IMR-90 (cell line): ENCODE measurements around the gene XRCC4. TPM values are rescaled to one million over a fixed set of nuclear protein-coding genes. Genes with fewer than 3 reads are reported as not detected.

ENCODE experiments used
- ATAC-seq: fragments of 200-7000 bp; cut with Tn5 transposase; 2 replicates; pipeline ENCODE4 v1.9.1; 2020; ENCODE audit warnings: low read depth, mild to moderate bottlenecking, moderate library complexity
- BruUV-seq: library from RNA; stranded (reverse); fragments of 400-500 nt; replicated peaks from 2 replicates; lab custom pipeline; 2021; lab: Mats Ljungman, UMichigan
- CTCF ChIA-PET: fragments of 300-600 bp; formaldehyde crosslinking; extraction: SDS; loops from one replicate; lab custom pipeline; 2021; ENCODE audit warnings: antibody characterized with exemption; lab: Yijun Ruan, JAX
- POLR2A ChIA-PET: fragments of 300-600 bp; sonication (Branson Sonifier 250); formaldehyde crosslinking; loops from one replicate; lab custom pipeline; 2022; ENCODE audit warnings: antibody characterized with exemption; ENCODE audit not compliant: unreplicated experiment; lab: Charles Lee
- DNase-seq: peaks from one replicate; pipeline ENCODE4 v3.0.0; 2013
- H2AFZ ChIP-seq: replicated peaks from 2 replicates; pipeline ENCODE3; 2013; ENCODE audit warnings: low read length, mild to moderate bottlenecking; ENCODE audit not compliant: poor library complexity
- H2AK5ac ChIP-seq: 2 replicates; pipeline ENCODE4 v1.6.1; 2013; ENCODE audit warnings: low read depth, low read length, inconsistent platforms
- H2AK9ac ChIP-seq: replicated peaks from 2 replicates; pipeline ENCODE3; 2013; ENCODE audit warnings: mild to moderate bottlenecking, low read depth, low read length, moderate library complexity; ENCODE audit not compliant: poor library complexity
- H2BK120ac ChIP-seq: 2 replicates; pipeline ENCODE4 v1.6.1; 2013; ENCODE audit warnings: low read depth, low read length, inconsistent platforms
- H2BK15ac ChIP-seq: 3 replicates; pipeline ENCODE4 v1.6.1; 2013; ENCODE audit warnings: low read depth, low read length, inconsistent platforms
- H2BK20ac ChIP-seq: 2 replicates; pipeline ENCODE4 v1.6.1; 2013; ENCODE audit warnings: low read depth, mild to moderate bottlenecking, inconsistent platforms, low read length, moderate library complexity
- H2BK5ac ChIP-seq: 2 replicates; pipeline ENCODE4 v1.6.1; 2013; ENCODE audit warnings: mild to moderate bottlenecking, low read depth, low read length, inconsistent platforms; ENCODE audit not compliant: poor library complexity, severe bottlenecking
- H3K14ac ChIP-seq: replicated peaks from 2 replicates; pipeline ENCODE4 v1.6.1; 2013; ENCODE audit warnings: low read depth, low read length, inconsistent platforms
- H3K18ac ChIP-seq: 2 replicates; pipeline ENCODE4 v1.6.1; 2013; ENCODE audit warnings: low read depth, low read length, control low read depth
- H3K23ac ChIP-seq: 2 replicates; pipeline ENCODE4 v1.6.1; 2013; ENCODE audit warnings: low read depth, low read length, inconsistent platforms
- H3K27ac ChIP-seq: 2 replicates; pipeline ENCODE4 v1.5.1; 2013; ENCODE audit warnings: mild to moderate bottlenecking, control low read depth, low read length; ENCODE audit not compliant: insufficient read depth
- H3K27me3 ChIP-seq: 2 replicates; pipeline ENCODE4 v1.6.1; 2013; ENCODE audit warnings: low read length; ENCODE audit not compliant: control insufficient read depth, insufficient read depth
- H3K36me3 ChIP-seq: 2 replicates; pipeline ENCODE4 v1.6.1; 2013; ENCODE audit warnings: low read length, mixed read lengths; ENCODE audit not compliant: control insufficient read depth, insufficient read depth
- H3K4ac ChIP-seq: 2 replicates; pipeline ENCODE4 v1.6.1; 2013; ENCODE audit warnings: low read depth, low read length, inconsistent platforms
- H3K4me1 ChIP-seq: 2 replicates; pipeline ENCODE4 v1.6.1; 2013; ENCODE audit warnings: low read length, mixed read lengths; ENCODE audit not compliant: control insufficient read depth, insufficient read depth
- H3K4me2 ChIP-seq: 2 replicates; pipeline ENCODE4 v1.6.1; 2013; ENCODE audit warnings: low read depth, mild to moderate bottlenecking, control low read depth, low read length, moderate library complexity
- H3K4me3 ChIP-seq: 2 replicates; pipeline ENCODE4 v1.5.1; 2013; ENCODE audit warnings: low read depth, mild to moderate bottlenecking, control low read depth, low read length, moderate library complexity; ENCODE audit not compliant: insufficient read depth
- H3K56ac ChIP-seq: 2 replicates; pipeline ENCODE4 v1.6.1; 2013; ENCODE audit warnings: low read length, inconsistent platforms; ENCODE audit not compliant: insufficient read depth; ENCODE audit errors: extremely low read depth
- H3K79me1 ChIP-seq, 2 experiments: 2 replicates each; pipeline ENCODE4 v1.6.1; 2013; ENCODE audit warnings: low read length in 2 of 2, inconsistent platforms in 1 of 2, low read depth in 1 of 2
- H3K9ac ChIP-seq: 2 replicates; pipeline ENCODE4 v1.6.1; 2013; ENCODE audit warnings: low read depth, low read length, control low read depth
- H3K9me1 ChIP-seq: 2 replicates; pipeline ENCODE4 v1.6.1; 2013; ENCODE audit warnings: low read length, inconsistent platforms; ENCODE audit not compliant: insufficient read depth
- H3K9me3 ChIP-seq: 2 replicates; pipeline ENCODE4 v1.6.1; 2013; ENCODE audit warnings: low read length; ENCODE audit not compliant: control insufficient read depth, insufficient read depth
- H4K20me1 ChIP-seq: 2 replicates; pipeline ENCODE4 v1.6.1; 2013; ENCODE audit warnings: low read length, inconsistent platforms; ENCODE audit not compliant: insufficient read depth
- H4K5ac ChIP-seq: 2 replicates; pipeline ENCODE4 v1.6.1; 2013; ENCODE audit warnings: mild to moderate bottlenecking, low read depth, low read length, control low read depth
- H4K8ac ChIP-seq, 2 experiments: 2 replicates each; pipeline ENCODE4 v1.6.1; 2013; ENCODE audit warnings: low read depth in 2 of 2, low read length in 2 of 2, control low read depth in 1 of 2, inconsistent platforms in 1 of 2
- H4K91ac ChIP-seq: 2 replicates; pipeline ENCODE4 v1.6.1; 2013; ENCODE audit warnings: low read depth, low read length, inconsistent platforms; ENCODE audit not compliant: insufficient read depth
- BHLHE40 ChIP-seq: fragments of 150-350 bp; IDR thresholded peaks from 2 replicates; pipeline ENCODE4 v1.6.1; 2016; ENCODE audit warnings: mild to moderate bottlenecking, low read depth, low read length
- CEBPB ChIP-seq: IDR thresholded peaks from 2 replicates; pipeline ENCODE4 v1.6.1; 2012; ENCODE audit warnings: low read depth, low read length, improper control_type of control experiment
- CHD1 ChIP-seq: IDR thresholded peaks from 2 replicates; pipeline ENCODE4 v1.6.1; 2012; ENCODE audit warnings: low read depth, low read length, improper control_type of control experiment
- CTCF ChIP-seq: conservative IDR thresholded peaks from 2 replicates; pipeline ENCODE4 v1.5.1; 2012; ENCODE audit warnings: mild to moderate bottlenecking, low read depth, low read length, improper control_type of control experiment
- ELK1 ChIP-seq: fragments of 150-350 bp; IDR thresholded peaks from 2 replicates; pipeline ENCODE4 v1.6.1; 2016; ENCODE audit warnings: low read depth, mild to moderate bottlenecking, low read length, moderate library complexity, borderline replicate concordance
- MAFK ChIP-seq: IDR thresholded peaks from 2 replicates; pipeline ENCODE4 v1.6.1; 2012; ENCODE audit warnings: low read depth, low read length, improper control_type of control experiment
- MAZ ChIP-seq: IDR thresholded peaks from 2 replicates; pipeline ENCODE4 v1.6.1; 2012; ENCODE audit warnings: low read depth, mild to moderate bottlenecking, low read length, improper control_type of control experiment, moderate library complexity, borderline replicate concordance
- MXI1 ChIP-seq: IDR thresholded peaks from 2 replicates; pipeline ENCODE4 v1.6.1; 2012; ENCODE audit warnings: low read depth, mild to moderate bottlenecking, low read length, moderate library complexity, borderline replicate concordance
- NFE2L2 ChIP-seq: fragments of 150-350 bp; IDR thresholded peaks from 2 replicates; pipeline ENCODE4 v1.6.1; 2016; ENCODE audit warnings: low read depth, mild to moderate bottlenecking, low read length
- POLR2A ChIP-seq: IDR thresholded peaks from 2 replicates; pipeline ENCODE4 v1.6.1; 2012; ENCODE audit warnings: mild to moderate bottlenecking, low read depth, low read length
- RAD21 ChIP-seq: IDR thresholded peaks from 2 replicates; pipeline ENCODE4 v1.6.1; 2012; ENCODE audit warnings: low read length, improper control_type of control experiment
- RFX5 ChIP-seq: IDR thresholded peaks from 2 replicates; pipeline ENCODE4 v1.8.0; 2012; ENCODE audit warnings: low read depth, mild to moderate bottlenecking, low read length, moderate library complexity
- SMC3 ChIP-seq: fragments of 150-350 bp; IDR thresholded peaks from 2 replicates; pipeline ENCODE4 v1.6.1; 2016; ENCODE audit warnings: low read depth, mild to moderate bottlenecking, antibody characterized with exemption, low read length, moderate library complexity
- USF2 ChIP-seq: fragments of 150-350 bp; IDR thresholded peaks from 2 replicates; pipeline ENCODE4 v1.6.1; 2017; ENCODE audit warnings: mild to moderate bottlenecking, antibody characterized with exemption, low read length, low read depth
- WGBS, 2 experiments: methylation state at CpG; one replicate each; pipeline versions ENCODE4 v1.1.5 to v1.1.7; 2013; ENCODE audit warnings: missing lambda C conversion rate in 2 of 2; ENCODE audit not compliant: insufficient read length in 1 of 2; ENCODE audit errors: extremely low coverage in 2 of 2; 5-methylcytosine and 5-hydroxymethylcytosine counted together
- dilution Hi-C: fragments of 300-500 bp; cut with HindIII; formaldehyde crosslinking; loops from one replicate; pipeline ENCODE4 v1.14.3; 2018; ENCODE audit warnings: low sequenced_read_pairs; ENCODE audit not compliant: unreplicated experiment
- in situ Hi-C: fragments of 300-500 bp; cut with MboI; formaldehyde crosslinking; loops from 3 replicates; pipeline ENCODE4 v1.14.3; 2019; ENCODE audit warnings: low sequenced_read_pairs, inconsistent platforms, mixed read lengths
- intact Hi-C: fragments of 100-400 bp; cut with micrococcal nuclease; formaldehyde crosslinking; loops from 2 replicates; pipeline ENCODE4 v1.10.0; 2022
- polyA plus RNA-seq, 3 experiments: library from polyadenylated mRNA; depleted of rRNA; stranded (reverse); fragments of >200 nt; gene quantifications; 2 replicates each; pipeline ENCODE4 v1.2.3, GENCODE V29; 2012; ENCODE audit warnings: low replicate concordance in 1 of 3
- total RNA-seq: library from RNA; depleted of rRNA; stranded (reverse); fragments of >200 nt; gene quantifications from 2 replicates; pipeline ENCODE4 v1.2.3, GENCODE V29; 2012

XRCC4 gene
- total and polyA plus RNA-seq, 2 of the 4 experiments (the other 2 are of a cell fraction) = 3.5 to 4.7 TPM

- Histone ChIP-seq H3K4me1 (peaks cover 3% of the 10 kb centered on the region; the same call in 1 of the 2 replicates), H3K79me1 (peaks cover 4 to 40% of the 10 kb centered on the region in 2 experiments; a peak in 3 of 4 replicates), H3K4me2 (peak overlapping the region; percentile 87), H3K18ac (peak overlapping the region; percentile 10), H3K4ac (peak overlapping the region; percentile 87), H3K9ac (peak overlapping the region; percentile 90), H3K9me3 (no peaks in the 10 kb centered on the region), H4K91ac (peak overlapping the region; percentile 91), H3K27me3 (no peaks in the 10 kb centered on the region), H3K27ac (peak overlapping the region; percentile 83), H2AK5ac (peak overlapping the region; percentile 6; the same call in 1 of the 2 replicates), H3K56ac (peak overlapping the region; percentile 95), H2BK20ac (peak overlapping the region; percentile 5; the same call in 1 of the 2 replicates), H3K9me1 (no peaks in the 10 kb centered on the region), H2BK5ac (peak overlapping the region; percentile 56), H4K8ac (peak overlapping the region; percentile 96 to 100), H2BK15ac (peak overlapping the region; percentile 64; the same call in 1 of the 3 replicates), H2BK120ac (peak overlapping the region; percentile 57), H3K36me3 (no peaks in the 10 kb centered on the region), H4K20me1 (peaks cover 14% of the 10 kb centered on the region), H3K14ac (peak overlapping the region; percentile 95), H2AK9ac (peak overlapping the region; percentile 78), H4K5ac (peak overlapping the region; percentile 92), H2AFZ (peak overlapping the region; percentile 90), H3K4me3 (peak overlapping the region; percentile 79), H3K23ac (peak overlapping the region; percentile 52)
- dilution Hi-C loops (no loop called here), in situ Hi-C loops (loop anchor here (25.0 kb wide), 1 partner anchor 485 kb away; no protein-coding TSS in a partner anchor), intact Hi-C loops (loop anchor here (1.0 to 5.0 kb wide), 6 partner anchors 230 to 725 kb away; no protein-coding TSS in a partner anchor)
- DNase-seq (peak; percentile 31), ATAC-seq (peak; percentile 25)
- 0% methylated on average over 4 of the region's 14 CpGs; no CpG with 5 or more reads in 1 of the 2 experiments for WGBS, 2 experiments
- TSS peak; percentile 90 for BruUV-seq
- ChIA-PET CTCF (interaction anchor here (0.6 to 1.4 kb wide), 2 partner anchors 166 to 323 kb away, joined by 3 read pairs; no protein-coding TSS in a partner anchor), POLR2A (interaction anchor here (0.6 kb wide), 1 partner anchor 758 kb away, joined by 6 read pairs; no protein-coding TSS in a partner anchor)
- TF ChIP-seq CEBPB = no peak
- no peak for TF ChIP-seq MXI1
- no peak for TF ChIP-seq RAD21
- no peak for TF ChIP-seq USF2
- no peak for TF ChIP-seq RFX5
- TF ChIP-seq SMC3 = no peak
- no peak for TF ChIP-seq CTCF
- TF ChIP-seq MAFK = no peak
- TF ChIP-seq ELK1 = no peak
- no peak for TF ChIP-seq MAZ
- TF ChIP-seq BHLHE40 = no peak
- TF ChIP-seq CHD1 = no peak
- no peak for TF ChIP-seq POLR2A
- no peak for TF ChIP-seq NFE2L2
Observed at GRCh38 chr5:83077662-83078261, 415 bp downstream of the XRCC4 start.
